Stimulated activated naive CD8-positive, alpha-beta T cell treated with anti-CD3 and anti-CD28 coated beads, Interleukin-15, Interleukin-2, amounts not matched to agents 100 ng/mL and 50 ng/mL, for 24 hours (primary cell): Measurements from ENCODE around the gene CMIP.

Source experiments
- H3K27ac Mint-ChIP-seq: one replicate; pipeline ENCODE4 v1.8.0; 2021; ENCODE audit warnings: mild to moderate bottlenecking, mixed read lengths
- H3K27me3 Mint-ChIP-seq: one replicate; pipeline ENCODE4 v1.8.0; 2021; ENCODE audit warnings: mixed read lengths
- H3K36me3 Mint-ChIP-seq: one replicate; pipeline ENCODE4 v1.8.0; 2021; ENCODE audit warnings: low read depth, mixed read lengths
- H3K4me1 Mint-ChIP-seq: one replicate; pipeline ENCODE4 v1.8.0; 2021; ENCODE audit warnings: low read depth, mixed read lengths
- H3K4me3 Mint-ChIP-seq: one replicate; pipeline ENCODE4 v1.8.0; 2021; ENCODE audit warnings: mild to moderate bottlenecking, mixed read lengths
- H3K9me3 Mint-ChIP-seq: one replicate; pipeline ENCODE4 v1.8.0; 2021; ENCODE audit warnings: mixed read lengths

The CMIP gene

DNA sequence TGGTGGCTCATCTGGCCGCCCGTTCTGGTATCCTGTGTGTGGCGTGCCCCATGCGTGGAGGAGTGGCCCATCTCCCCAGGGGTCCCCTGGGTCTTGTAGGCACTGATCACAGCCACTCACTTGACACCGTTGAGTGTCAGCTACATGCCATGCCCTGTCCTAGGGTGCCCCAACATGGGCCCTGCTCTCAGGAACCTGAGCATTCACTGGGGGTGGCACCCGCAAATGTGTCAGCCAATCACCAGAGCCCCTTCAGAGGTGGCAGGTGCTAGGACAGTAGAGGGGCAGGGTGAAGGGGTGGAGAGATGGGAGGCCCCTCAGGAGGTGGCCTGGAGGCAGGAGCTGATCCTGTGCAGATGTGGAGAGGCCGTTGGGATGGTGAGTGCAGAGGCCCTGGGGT, 27.8 kb downstream of the CMIP start:
- H3K4me1 Mint-ChIP-seq = peaks cover 73% of the 10 kb centered on the region
- peaks cover 9% of the 10 kb centered on the region for H3K36me3 Mint-ChIP-seq
- H3K27ac Mint-ChIP-seq = no peak overlapping the region
- H3K9me3 Mint-ChIP-seq = no peaks in the 10 kb centered on the region
- no peaks in the 10 kb centered on the region for H3K27me3 Mint-ChIP-seq
- H3K4me3 Mint-ChIP-seq = no peak overlapping the region

DNA sequence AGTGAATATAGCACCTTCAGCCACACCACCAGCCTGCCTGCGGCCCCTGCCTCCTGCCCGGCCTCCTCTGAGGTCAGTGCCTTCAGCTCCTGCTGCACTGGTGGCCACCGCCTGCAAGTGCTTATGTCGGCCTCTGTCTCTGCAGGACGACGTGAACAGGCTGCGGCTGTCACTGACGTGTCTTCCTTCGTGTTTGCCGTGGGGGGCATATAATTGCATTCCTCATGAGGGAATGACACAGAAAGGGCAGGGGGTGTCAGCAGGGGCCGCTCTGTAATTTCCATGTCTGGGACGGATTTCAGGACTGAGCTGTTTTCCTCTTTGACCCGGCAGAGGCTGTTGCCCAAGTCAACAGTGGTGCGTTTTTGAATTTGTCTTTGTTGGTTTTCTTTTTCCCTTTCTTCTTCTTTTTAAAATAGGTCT, 28.5 kb downstream of the CMIP start:
- Mint-ChIP-seq H3K4me3 (no peak overlapping the region), H3K27me3 (no peaks in the 10 kb centered on the region), H3K9me3 (no peaks in the 10 kb centered on the region), H3K27ac (no peak overlapping the region), H3K36me3 (peaks cover 9% of the 10 kb centered on the region), H3K4me1 (peaks cover 77% of the 10 kb centered on the region)

DNA sequence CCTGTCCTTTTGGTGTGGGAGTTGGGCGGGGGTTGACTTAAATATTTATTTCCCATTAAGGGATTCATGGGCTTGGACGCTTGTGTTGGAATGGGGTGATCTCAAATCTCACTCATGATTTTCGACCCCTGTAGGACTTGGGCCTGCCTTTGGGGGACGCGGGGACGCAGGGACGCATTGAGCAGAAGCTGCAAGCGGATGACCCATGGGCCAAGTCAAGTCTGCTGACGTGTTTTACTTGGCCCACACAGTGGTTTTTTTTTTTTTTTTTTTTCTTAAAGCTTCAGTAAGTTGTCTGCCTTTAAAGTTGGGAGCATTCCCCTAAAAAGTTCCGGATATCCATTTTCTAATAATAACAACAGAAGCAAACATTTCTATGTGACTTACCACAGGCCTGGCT, 28.9 kb downstream of the CMIP start:
- Mint-ChIP-seq H3K4me3 (no peak overlapping the region), H3K27me3 (no peaks in the 10 kb centered on the region), H3K27ac (no peak overlapping the region), H3K36me3 (peaks cover 9% of the 10 kb centered on the region), H3K4me1 (peaks cover 77% of the 10 kb centered on the region), H3K9me3 (no peaks in the 10 kb centered on the region)

DNA sequence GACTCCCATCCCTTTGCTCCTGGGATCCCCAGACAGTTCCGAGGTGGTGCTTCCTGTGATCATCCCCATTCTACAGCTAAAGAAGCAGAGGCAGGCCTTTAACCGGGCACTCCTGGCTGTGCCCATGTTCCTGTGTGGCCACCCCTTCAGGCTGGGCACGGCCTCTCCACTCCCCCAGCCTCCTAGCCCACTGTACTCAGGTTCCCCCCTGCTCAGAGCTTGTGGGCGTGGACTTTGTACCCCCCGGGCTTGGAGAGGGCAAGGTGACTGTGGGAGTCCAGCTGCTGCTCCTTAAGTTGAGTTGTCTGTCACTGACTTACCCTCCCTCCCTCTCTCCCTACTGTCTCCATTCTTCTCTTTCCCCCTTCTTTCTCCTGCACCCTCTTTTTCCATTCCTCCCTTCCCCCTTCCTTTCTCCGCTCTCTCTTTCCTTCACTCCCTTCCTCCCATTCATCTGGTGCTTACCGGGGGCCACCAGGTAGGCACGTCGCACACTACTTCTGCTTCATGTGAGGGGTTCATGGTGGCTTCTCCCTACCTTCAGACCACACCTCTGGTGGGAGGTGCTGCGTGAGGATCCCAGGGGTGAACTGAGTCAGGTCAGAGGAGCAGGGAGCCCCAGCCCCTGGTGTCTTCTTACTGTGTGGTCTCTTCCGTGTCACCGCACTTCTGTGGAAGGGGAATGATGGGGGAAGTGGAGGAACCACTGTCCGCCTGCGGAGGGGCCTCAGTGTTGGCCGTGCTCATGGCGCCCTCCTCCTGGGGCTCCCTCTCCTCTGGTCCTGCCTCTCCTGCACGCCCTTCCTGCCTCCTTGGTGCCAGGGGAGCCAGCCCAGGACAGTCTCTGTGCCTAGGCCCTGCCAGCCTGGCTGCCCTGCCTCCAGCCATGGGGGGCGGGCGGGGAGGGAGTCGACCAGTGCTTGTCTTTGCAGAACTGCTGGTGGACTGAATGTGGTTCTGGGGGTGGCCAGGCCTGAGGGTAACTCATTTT, 29.7 kb downstream of the CMIP start:
- Mint-ChIP-seq H3K27ac (no peak overlapping the region), H3K9me3 (no peaks in the 10 kb centered on the region), H3K27me3 (no peaks in the 10 kb centered on the region), H3K4me3 (no peak overlapping the region), H3K4me1 (peaks cover 77% of the 10 kb centered on the region), H3K36me3 (peaks cover 9% of the 10 kb centered on the region)

DNA sequence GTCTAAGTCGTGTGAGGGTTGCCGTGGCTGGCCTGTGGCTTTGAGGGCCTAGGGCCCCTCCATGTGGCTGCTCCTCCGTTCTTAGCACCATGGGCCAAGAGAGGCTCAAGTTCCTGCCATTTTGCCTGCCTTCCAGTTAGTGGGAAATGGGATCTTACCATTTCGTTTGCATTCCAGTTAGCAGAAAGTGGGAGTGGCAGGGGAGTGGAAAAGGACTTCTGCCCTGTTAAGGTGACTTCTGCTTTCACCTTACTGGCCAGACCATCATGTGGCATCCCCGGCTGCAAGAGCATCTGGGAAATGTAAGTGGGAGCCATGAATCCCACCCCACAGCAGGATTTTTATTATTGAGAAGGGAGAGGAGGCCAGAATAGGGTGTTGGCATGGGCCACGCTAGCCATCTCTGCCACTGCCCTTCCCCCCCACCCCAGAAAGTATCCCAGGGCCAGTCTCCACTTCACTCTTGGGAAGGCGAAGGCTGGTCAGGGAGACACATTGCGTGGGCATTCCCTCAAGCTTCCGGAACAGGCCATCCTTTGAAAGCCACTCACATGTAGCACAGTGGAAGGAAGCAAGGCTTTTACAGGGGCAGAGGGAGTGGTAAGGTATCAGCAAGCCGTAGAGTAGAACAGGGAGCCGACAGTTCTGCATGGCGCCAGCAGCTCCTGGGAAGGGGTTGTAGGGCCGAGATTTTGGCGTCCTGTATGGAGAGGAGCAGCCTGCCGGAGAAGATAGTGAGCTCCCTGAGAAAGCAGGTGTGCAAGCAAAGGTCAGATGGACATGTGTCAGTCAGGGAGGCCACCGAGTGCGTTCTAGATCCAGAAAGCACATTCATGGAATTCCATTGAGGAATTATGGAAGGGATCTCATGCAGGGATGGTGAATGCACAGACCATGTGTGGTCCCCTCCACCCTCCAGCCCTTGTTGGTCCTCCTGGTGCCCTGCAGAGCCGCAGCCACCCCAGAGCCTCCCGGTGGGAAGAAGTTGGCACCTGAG, 33.4 kb downstream of the CMIP start:
- Mint-ChIP-seq H3K27ac (no peak overlapping the region), H3K4me3 (no peak overlapping the region), H3K9me3 (no peaks in the 10 kb centered on the region), H3K4me1 (peaks cover 77% of the 10 kb centered on the region), H3K36me3 (peaks cover 9% of the 10 kb centered on the region), H3K27me3 (no peaks in the 10 kb centered on the region)

DNA sequence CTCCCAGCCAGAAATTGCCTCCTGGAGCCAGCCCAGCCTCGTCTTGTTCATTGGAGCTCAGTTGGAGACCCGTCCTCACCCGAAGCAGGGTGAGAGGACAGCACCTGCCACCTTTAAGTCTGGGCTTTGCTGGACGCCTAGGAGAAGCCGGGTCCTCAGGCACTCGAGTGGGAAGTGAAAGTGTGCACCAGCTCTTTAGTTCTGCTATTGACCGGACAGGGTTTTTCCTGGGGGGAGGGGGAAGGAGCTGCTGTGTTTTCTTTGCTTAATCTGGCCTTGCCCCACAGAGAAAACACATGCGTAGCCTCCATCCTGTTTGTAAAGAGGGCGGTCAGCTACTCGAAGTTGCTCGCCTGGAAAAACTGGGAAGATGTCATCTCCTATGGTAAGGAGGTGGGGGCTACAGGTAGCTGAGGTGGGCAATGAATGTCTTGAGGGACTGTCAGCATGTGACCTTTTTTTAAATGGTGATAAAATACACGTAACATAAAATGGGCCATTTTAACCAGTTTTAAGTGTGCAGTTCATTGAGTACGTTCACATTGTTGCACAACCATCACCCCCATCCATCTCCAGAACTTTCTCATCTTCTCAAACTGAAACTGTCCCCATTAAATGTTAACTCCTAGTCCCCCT, 34.4 kb downstream of the CMIP start:
- peaks cover 9% of the 10 kb centered on the region for H3K36me3 Mint-ChIP-seq
- no peaks in the 10 kb centered on the region for H3K27me3 Mint-ChIP-seq
- peak overlapping the region; percentile 45 for H3K4me3 Mint-ChIP-seq
- no peaks in the 10 kb centered on the region for H3K9me3 Mint-ChIP-seq
- peak overlapping the region; percentile 75 for H3K27ac Mint-ChIP-seq
- peaks cover 79% of the 10 kb centered on the region for H3K4me1 Mint-ChIP-seq

DNA sequence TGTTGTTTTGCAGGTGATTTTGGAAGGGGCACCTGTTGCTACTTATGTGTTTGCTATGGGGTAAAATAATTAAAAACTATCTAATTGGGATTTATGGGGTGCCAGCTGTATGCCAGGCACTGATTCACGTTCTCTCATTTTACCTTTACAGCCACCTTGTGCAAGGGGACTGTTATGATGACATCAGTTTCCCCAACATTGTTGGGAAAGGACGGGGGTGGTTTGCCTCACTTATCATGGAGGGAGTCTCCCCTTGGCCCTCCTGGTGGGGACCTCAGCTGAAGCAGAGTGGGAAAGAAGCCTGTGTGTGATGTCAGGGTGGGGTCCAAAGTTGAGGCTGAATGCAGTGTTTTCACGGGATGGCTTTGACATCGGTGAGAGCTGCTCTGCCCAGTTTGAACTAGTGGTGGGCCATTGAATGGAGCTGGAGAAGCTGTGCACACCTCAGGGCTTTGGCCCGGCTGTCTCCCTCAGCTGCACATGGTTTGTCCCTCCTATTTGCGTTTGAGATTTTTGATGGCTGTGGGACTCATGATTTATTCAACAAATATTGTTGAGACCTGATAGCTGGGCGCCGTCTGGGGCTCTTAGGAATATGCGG, 36.1 kb downstream of the CMIP start:
- H3K9me3 Mint-ChIP-seq = no peaks in the 10 kb centered on the region
- peaks cover 9% of the 10 kb centered on the region for H3K36me3 Mint-ChIP-seq
- peaks cover 73% of the 10 kb centered on the region for H3K4me1 Mint-ChIP-seq
- peak overlapping the region; percentile 30 for H3K27ac Mint-ChIP-seq
- no peaks in the 10 kb centered on the region for H3K27me3 Mint-ChIP-seq
- H3K4me3 Mint-ChIP-seq = no peak overlapping the region

DNA sequence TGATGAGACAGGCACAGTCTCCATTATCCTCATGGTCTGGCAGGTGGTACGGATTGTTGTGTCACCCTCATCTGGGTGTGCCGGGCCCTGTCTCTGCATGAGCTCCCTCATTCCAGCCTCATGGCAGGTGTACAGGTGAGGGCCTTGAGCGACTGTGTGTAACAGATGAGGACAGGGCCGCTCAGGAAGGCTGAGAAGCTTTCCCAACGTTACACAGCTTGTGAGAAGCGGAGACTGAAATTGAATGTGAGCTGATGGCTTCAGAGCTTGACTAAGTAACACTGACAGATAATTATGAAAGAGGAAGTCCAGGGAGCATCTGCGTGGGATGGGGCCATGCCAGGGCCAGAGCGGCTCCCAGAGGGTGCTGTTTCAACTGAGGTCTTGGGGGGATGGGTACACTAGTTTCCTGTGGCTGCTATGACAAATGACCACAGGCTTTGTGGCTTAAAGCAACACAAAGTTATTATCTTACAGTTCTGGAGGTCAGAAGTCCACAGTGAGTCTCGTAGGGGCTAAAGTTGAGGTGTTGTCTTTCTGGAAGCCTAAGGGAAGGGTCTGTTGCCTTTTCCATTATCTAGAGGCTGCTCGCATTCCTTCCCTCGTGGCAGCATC, 36.7 kb downstream of the CMIP start:
- no peak overlapping the region for H3K4me3 Mint-ChIP-seq
- peaks cover 72% of the 10 kb centered on the region for H3K4me1 Mint-ChIP-seq
- H3K27me3 Mint-ChIP-seq = no peaks in the 10 kb centered on the region
- peak overlapping the region; percentile 30 for H3K27ac Mint-ChIP-seq
- no peaks in the 10 kb centered on the region for H3K9me3 Mint-ChIP-seq
- peaks cover 5% of the 10 kb centered on the region for H3K36me3 Mint-ChIP-seq

DNA sequence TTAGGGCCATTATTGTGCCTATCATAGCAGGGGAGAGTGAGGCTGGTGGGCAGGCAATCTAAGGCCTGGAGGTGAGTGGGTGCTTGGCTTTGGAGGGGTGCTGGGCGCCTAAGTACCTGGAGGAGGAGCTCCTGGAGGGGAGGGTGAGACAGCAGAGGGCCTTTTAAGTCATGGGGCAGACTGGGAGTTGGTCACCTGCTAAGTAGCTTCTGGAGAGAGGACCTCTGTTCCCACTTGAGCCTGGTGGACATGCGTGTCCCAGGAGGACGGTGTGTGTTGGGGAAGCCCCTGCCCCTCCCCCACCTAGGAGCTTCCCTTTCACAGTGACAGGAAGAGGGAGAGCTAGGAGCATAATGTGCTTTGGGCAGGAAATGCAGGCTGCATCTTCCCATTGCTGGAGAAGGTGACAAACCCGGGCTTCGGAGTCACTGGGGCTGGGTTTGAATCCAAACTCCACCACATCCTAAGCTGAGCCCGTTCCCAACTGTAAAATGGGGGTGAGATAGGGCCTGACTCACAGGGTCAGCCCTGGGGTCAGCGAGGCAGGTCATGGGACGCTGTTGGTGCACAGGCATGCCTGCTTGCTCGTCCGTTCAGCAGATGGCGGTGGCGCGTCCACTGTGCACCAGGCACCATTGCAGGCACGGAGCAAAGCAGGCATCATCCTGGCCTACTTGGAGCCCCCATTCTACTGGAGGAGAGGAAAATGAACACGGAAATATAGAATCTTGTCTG, 37.9 kb downstream of the CMIP start:
- Mint-ChIP-seq H3K27me3 (no peaks in the 10 kb centered on the region), H3K27ac (peak overlapping the region; percentile 26), H3K9me3 (no peaks in the 10 kb centered on the region), H3K4me1 (peaks cover 64% of the 10 kb centered on the region), H3K4me3 (no peak overlapping the region), H3K36me3 (no peaks in the 10 kb centered on the region)

DNA sequence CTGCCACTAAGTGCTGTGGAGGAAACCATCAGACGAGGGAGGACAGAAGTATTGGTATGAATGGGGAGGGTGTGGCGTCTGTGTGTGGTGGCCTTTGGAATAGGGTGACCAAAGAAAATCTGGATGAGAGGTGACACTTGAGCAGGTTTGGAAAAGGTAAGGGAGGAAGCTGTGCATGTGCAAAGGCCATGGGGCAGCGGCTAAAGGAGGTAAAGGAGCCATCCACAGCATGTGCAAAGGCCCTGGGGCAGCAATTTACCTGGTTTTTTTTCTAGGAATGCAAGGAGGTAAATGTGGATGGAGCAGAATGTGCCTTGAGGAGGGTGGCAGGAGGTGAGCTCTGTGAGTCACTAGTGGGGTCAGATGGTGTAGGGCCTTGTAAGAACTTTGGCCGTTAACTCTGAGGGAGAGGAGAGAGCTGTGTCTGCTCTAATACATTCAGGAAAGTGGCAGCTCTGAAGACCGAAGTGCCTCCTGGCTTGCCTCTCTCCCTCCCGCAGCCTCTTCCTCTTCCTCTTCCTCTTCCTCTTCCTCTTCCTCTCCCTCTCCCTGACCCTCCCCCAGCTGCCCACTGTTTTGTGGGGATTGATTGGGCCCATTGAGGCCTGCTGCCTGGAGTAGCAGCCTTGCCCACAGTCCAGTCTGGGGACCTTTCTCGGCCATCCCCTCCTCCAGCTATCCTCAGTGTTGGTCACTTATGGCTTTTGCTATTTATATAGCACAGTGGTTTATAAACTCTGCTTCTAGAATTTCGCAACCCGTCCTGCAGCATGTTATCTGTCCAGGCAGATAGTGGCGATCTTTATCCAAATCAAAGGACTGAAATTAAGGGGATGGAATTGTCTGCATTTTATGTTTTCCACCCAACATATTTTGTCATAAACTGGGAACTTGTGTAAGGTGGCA, 38.7 kb downstream of the CMIP start:
- Mint-ChIP-seq H3K27ac (no peak overlapping the region), H3K4me3 (no peak overlapping the region), H3K9me3 (no peaks in the 10 kb centered on the region), H3K4me1 (peaks cover 59% of the 10 kb centered on the region), H3K36me3 (no peaks in the 10 kb centered on the region), H3K27me3 (no peaks in the 10 kb centered on the region)

DNA sequence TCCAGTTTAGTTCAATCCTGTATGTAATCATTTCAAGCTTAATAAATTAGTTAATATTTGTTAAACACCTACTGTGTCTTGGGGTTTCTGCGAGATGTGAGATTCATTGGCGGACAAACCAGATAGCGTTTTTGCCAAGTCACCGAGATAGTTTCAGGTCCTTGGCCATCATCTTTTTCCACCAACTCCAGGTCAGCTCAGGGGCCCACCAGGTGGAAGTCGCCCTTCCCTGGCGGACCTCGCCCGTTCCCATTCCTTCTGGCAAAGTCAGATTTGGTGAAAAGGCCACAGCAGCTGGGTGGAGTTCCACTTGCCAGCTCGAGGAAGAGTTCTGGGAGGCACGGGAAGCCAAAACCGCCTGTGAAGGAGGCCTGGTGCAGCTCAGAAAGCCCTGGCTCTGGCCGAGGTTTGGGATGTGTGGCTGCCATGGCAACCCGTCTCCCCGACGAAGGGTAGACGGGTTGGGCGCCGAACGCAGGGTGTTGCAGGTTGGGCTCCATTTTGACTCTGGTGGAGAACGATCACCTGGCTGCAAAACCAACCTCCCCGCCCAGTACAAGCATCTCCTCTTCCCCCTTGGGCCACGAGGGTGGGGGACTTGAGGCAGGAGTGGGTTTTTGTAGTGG, 39.5 kb downstream of the CMIP start:
- no peaks in the 10 kb centered on the region for H3K36me3 Mint-ChIP-seq
- peaks cover 55% of the 10 kb centered on the region for H3K4me1 Mint-ChIP-seq
- H3K27ac Mint-ChIP-seq = no peak overlapping the region
- no peak overlapping the region for H3K4me3 Mint-ChIP-seq
- H3K9me3 Mint-ChIP-seq = no peaks in the 10 kb centered on the region
- no peaks in the 10 kb centered on the region for H3K27me3 Mint-ChIP-seq

DNA sequence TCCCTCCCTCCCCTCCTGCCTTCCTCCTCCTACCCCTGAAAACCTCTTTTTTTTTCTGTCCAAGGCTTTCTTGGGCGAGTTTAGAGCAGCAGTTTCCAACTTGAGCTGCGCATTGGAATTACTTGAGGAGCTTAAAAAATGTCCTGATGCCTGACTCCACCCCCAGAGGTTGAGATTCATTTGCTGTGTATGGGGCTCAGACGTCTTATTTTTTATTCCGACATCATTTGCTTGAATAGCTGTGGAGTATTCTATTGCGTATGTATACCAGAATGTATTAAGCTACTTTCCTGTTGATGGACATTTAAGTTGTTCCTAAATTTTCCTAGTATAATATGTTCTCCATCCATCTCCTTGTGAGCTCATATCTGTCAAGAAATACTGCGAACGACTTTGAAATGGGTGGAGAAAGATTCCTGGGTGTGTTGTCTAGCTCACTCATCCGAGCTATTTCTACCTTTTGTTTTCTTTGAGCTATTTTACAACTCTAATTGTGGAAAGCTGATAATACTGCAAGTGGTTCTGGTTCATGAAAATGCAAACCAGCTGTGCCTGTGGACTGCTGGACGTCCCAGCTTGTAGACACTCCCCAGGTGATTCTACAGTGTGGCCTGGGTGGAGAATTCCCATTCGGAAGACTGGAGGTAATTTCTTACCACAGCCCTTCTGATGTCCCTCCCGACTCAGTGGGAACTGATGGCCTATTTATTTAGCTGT, 40.5 kb downstream of the CMIP start:
- Mint-ChIP-seq H3K27me3 (no peaks in the 10 kb centered on the region), H3K9me3 (no peaks in the 10 kb centered on the region), H3K4me3 (no peak overlapping the region), H3K4me1 (peaks cover 51% of the 10 kb centered on the region), H3K36me3 (no peaks in the 10 kb centered on the region), H3K27ac (no peak overlapping the region)
